ENCODE results near the gene LSM14A.
"Not testable (repeated sequence)": the region's sequence is repeated elsewhere in the genome, so short reads cannot be mapped to it uniquely, and the experiment has no call there.

The LSM14A gene

GRCh38 chr19:34171877-34172660 is at the start of gene LSM14A:
Gene LSM14A (plus strand): TSS chr19:34172504. CDS start chr19:34172643, 139 bp downstream.
- peak; percentile 95 for DNase-seq

DNA sequence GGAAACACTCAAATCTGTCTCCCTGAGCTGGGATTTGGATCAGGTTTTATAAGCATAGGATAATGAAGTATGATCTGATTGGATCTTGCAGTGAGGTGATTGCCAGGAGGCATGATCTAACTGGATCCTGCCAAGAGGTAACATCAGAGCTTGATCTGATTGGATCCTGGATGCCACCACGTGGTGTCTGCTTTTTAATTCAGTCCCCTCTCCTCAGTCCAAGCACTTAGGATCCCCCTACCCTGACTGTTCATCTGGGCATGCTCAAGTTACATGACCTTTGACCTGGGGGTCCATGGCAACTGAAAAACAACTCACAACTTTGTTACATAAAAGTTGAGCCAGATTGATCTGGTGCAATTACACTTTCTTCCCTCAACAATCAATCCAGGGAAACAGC is 47.5 kb upstream of the LSM14A start:
- DNase-seq: peak; percentile 23

- DNase-seq: no peak
Measured at GRCh38 chr19:34126966-34127365, 45.3 kb upstream of the LSM14A start.

- peak; percentile 28 for DNase-seq
Measured at GRCh38 chr19:34127684-34128189, 44.6 kb upstream of the LSM14A start.

- DNase-seq: no peak
Measured at GRCh38 chr19:34128558-34129250, 43.6 kb upstream of the LSM14A start.

GRCh38 chr19:34131100-34131499 is 41.2 kb upstream of the LSM14A start:
- no peak for DNase-seq

- not testable (repeated sequence) for DNase-seq
Measured at GRCh38 chr19:34132145-34132544, 40.2 kb upstream of the LSM14A start.

GRCh38 chr19:34132706-34133105 is 39.6 kb upstream of the LSM14A start:
- not testable (repeated sequence) for DNase-seq

DNA sequence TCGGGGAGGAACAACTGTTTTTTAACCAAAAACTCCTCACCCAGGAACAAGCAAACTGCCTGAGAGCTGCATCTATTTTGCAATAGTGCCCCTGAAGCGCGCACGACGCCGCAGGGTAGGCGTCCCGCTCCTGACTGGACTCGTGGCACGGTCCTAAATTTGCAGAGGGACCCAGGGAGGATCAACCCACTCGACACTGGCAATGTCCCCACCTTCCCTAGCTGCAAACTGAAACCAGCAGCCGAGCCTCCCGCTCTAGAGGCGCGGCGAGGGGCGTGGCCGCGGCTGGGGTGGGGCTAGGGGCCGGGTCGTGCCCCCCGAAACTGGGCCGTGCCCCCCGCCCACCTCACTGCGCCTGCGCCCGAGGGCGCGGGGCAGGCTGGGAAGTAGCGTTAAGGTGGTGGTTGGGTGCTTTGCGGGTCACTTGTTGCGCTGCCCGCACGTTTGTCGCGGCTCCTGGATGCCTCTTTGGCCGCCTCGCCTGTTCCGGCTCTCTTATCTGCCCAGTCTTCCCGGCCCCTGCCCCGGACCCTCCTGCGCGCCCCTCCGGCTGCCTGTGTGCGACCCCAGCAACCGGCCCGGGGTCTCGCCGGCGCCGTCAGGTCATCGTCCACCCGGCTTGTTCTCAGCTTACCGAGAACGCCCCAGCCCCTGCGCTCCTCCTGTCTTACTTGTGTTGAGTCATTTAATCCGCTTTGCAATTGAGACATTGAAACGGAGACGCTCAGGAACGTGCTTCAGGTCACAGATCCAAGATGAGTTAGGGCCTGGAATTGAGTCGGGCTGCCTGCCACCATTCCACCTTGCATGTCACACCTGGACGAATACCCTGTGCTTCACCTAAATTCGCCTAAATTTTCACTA is 37.9 kb upstream of the LSM14A start:
- peak; percentile 88 for DNase-seq

DNA sequence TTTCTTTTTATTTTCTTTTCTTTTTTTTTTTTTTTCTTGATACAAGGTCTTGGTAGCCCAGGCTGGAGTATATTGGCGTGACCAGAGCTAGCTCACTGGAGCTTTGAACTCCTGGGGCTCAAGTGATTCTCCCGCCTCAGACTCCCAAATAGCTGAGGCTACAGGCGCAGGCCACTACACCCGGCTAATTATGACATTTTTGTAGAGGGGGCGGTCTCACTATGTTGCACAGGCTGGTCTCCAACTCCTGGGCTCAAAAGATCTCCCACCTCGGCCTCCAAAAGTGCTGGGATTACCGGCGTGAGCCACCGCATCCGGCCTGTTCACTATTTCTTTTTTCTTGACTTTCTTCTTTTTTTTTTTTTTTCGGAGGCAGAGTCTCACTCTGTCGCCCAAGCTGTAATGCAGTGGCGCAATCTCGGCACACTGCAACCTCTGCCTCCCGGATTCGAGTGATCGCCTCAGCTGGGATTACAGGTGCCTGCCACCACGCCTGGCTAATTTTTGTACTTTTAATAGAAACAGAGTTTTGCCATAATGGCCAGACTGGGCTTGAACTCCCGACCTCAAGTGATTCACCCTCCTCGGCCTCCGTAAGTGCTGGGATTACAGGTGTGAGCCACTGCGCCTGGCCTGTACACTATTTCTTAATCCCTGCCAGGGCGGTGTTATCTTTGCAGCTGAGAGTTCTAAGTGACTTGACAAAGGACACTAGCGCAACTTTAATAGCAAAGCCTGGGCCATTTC is 37.1 kb upstream of the LSM14A start:
- DNase-seq: no peak

DNA sequence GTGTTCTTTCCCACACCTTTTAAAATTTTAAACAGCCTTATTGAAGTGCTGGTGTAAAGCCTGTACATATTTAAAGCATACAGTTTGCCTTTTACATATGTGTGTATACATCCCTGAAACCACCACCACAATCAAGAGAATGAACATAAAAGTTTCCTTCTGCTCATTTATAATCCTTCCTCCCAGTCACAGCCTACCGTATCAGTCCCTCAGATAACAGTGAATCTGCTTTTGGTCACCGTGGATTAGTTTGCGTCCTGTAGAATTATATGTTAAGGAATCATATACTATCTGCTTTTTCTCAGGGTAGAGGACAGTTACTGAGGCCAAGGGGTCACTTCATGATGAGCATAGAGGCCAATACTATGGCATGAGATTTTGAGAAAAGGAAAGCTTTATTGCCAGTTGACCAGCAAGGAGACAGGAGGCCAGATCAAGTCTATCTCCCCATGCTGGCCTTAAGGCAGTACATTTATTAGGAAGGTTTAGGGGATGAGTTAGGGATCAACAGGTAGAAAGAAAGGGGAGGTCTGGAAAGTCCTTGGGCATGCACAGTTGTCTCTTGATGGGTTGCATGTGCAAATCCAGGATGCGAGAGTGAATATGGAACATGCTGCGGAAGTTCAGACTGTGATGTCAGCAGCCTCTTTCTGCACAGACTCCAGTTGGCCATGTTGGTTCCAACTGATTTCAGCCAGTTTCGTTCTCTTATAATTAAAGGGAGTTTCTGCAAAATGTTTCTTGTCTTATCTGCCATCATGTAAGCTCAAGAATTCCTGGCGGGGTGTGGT is 36.3 kb upstream of the LSM14A start:
- DNase-seq: no peak

DNA sequence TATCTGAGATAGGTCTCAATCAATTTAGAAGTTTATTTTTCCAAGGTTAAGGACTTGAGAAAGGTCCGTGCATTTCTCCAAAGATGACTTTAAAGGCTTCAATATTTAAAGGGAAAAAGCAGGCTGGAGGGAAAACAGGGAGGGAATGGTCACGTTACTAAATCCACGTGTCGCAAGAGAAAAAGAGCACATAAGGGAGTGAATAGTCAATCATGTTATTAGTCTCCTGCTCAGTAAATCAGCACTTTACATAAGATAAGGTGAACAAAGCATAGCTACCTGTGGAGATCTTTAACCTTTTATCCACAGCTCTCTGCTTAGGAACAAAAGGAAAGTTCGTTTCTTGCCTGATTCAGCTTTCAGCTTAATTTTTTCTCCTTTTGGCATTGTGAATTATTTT is 31.3 kb upstream of the LSM14A start:
- no peak for DNase-seq

- no peak for DNase-seq
Measured at GRCh38 chr19:34142440-34142839, 29.9 kb upstream of the LSM14A start.

- peak; percentile 66 for DNase-seq
Measured at GRCh38 chr19:34145741-34146202, 26.5 kb upstream of the LSM14A start.

- DNase-seq: no peak
Measured at GRCh38 chr19:34148658-34149185, 23.6 kb upstream of the LSM14A start.

- no peak for DNase-seq
Measured at GRCh38 chr19:34149873-34150272, 22.4 kb upstream of the LSM14A start.

GRCh38 chr19:34150558-34150957 is 21.7 kb upstream of the LSM14A start:
- DNase-seq: no peak

DNA sequence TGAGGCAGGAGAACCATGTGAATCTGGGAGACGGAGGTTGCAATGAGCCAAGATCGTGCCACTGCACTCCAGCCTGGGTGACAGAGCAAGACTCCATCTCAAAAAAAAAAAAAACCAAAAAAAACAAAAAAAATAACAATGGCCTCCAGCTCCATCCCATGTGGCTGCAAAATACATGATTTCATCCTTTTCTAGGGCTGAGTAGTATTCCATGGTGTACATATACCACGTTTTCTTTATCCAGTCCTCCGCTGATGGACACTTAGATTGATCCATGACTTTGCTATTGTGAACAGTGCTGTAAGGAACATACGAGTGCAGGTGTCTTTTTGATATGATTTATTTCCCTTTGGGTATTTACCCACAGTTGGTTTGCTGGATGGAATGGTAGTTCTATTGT is 20.9 kb upstream of the LSM14A start:
- no peak for DNase-seq

DNA sequence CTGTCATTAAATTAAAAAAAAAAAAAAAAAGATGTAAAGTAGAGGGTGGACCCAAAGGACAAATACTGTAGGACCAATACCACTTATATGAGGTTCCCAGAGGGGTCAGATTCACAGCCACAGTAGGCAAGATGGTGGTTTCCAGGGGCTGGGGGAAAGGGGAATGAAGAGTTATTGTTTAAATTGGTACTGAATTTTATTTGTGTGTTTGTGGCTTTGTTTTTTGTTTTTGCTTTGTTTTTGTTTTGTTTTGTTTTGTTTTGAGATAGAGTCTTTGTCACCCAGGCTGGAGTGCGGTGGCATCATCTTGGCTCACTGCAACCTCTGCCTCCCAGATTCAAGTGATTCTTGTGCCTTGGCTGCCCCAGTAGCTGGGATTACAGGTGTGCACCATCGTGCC is 17.9 kb upstream of the LSM14A start:
- DNase-seq: peak; percentile 12

DNA sequence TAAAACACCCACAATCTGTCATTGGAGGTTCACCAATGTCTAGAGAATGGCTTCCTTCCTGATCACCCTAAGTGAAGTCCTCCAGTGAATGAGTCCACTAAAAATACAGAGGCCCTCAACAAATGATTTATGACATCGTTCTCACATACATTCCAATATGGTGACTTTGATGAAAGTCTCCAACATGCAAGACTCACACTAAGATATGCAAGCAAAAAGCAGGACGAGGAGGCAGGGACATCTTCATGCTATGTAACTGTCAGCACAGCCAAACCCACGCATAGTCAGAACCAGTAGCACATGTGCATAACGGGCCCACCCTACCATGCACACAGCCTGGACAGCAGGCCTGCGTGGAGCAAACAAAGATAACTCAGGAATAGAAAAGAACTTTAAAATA is 16.6 kb upstream of the LSM14A start:
- peak; percentile 19 for DNase-seq

DNA sequence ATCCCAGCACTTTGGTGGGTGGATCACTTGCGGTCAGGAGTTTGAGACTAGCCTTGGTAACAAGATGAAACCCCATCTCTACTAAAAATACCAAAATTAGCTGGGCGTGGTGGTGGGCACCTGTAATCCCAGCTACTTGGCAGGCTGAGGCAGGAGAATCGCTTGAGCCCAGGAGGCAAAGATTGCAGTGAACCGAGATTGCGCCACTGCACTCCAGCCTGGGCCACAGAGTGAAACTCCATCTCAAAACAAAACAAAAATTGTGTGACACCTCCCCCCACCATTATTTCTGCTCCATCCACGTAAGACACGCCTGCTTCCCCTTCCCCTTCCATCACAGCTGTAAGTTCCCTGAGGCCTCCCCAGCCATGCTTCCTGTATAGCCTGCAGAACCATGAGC is 13.3 kb upstream of the LSM14A start:
- DNase-seq: not testable (repeated sequence)
